Natural killer cell (primary cell): ENCODE measurements around the gene PALLD. TPM values are rescaled to one million over a fixed set of nuclear protein-coding genes. Genes with fewer than 3 reads are reported as not detected.

Experiments used
- ATAC-seq, 3 donors: fragments of 150-1000 bp in 2 of 3; fragments of 200-7000 bp in 1 of 3; cut with Tn5 transposase; 1 replicate in 1 of 3; 2 replicates in 2 of 3; pipeline ENCODE4 v1.10.0; 2021; ENCODE audit warnings: mild to moderate bottlenecking in 2 of 3, moderate library complexity in 2 of 3
- DNase-seq, 2 donors: peaks; one replicate each; pipeline versions ENCODE4 v3.0.0 to v3.0.0-alpha.2; 2013 to 2021; ENCODE audit warnings: mixed read lengths in 1 of 2
- H3K27ac ChIP-seq: one replicate; pipeline ENCODE4 v1.5.1; 2013; ENCODE audit warnings: mild to moderate bottlenecking, low read length
- H3K27me3 ChIP-seq: one replicate; pipeline ENCODE4 v1.6.1; 2013; ENCODE audit warnings: low read length; ENCODE audit not compliant: control insufficient read depth, insufficient read depth
- H3K36me3 ChIP-seq: one replicate; pipeline ENCODE4 v1.6.1; 2013; ENCODE audit warnings: low read length; ENCODE audit not compliant: control insufficient read depth, insufficient read depth
- H3K4me1 ChIP-seq: one replicate; pipeline ENCODE4 v1.6.1; 2013; ENCODE audit warnings: low read length; ENCODE audit not compliant: control insufficient read depth, insufficient read depth
- H3K4me3 ChIP-seq: one replicate; pipeline ENCODE4 v1.5.1; 2013; ENCODE audit warnings: low read length
- H3K9me3 ChIP-seq: one replicate; pipeline ENCODE4 v1.6.1; 2013; ENCODE audit warnings: low read length; ENCODE audit not compliant: control insufficient read depth, insufficient read depth
- H3K27ac Mint-ChIP-seq, 2 donors: one replicate each; pipeline ENCODE4 v1.8.0; 2022; ENCODE audit warnings: mild to moderate bottlenecking in 2 of 2, mixed read lengths in 2 of 2, moderate library complexity in 1 of 2
- H3K27me3 Mint-ChIP-seq, 2 donors: one replicate each; pipeline ENCODE4 v1.8.0; 2022; ENCODE audit warnings: low read depth in 2 of 2, mixed read lengths in 2 of 2
- H3K36me3 Mint-ChIP-seq: one replicate; pipeline ENCODE4 v1.8.0; 2022; ENCODE audit warnings: mixed read lengths
- H3K4me1 Mint-ChIP-seq, 2 donors: one replicate each; pipeline ENCODE4 v1.8.0; 2022; ENCODE audit warnings: mixed read lengths in 2 of 2
- H3K4me3 Mint-ChIP-seq: one replicate; pipeline ENCODE4 v1.8.0; 2022; ENCODE audit warnings: mild to moderate bottlenecking, moderate library complexity, mixed read lengths
- H3K9me3 Mint-ChIP-seq, 2 donors: one replicate each; pipeline ENCODE4 v1.8.0; 2022; ENCODE audit warnings: mixed read lengths in 2 of 2
- CTCF ChIP-seq: fragments of 200-600 bp; IDR thresholded peaks from one replicate; pipeline ENCODE4 v1.8.0; 2022; ENCODE audit warnings: antibody characterized with exemption
- WGBS: methylation state at CpG from one replicate; pipeline ENCODE4 v1.1.7; 2013; ENCODE audit warnings: missing lambda C conversion rate; ENCODE audit not compliant: insufficient coverage; 5-methylcytosine and 5-hydroxymethylcytosine counted together
- intact Hi-C: fragments of 100-400 bp; cut with micrococcal nuclease; formaldehyde crosslinking; loops from one replicate; pipeline ENCODE4 v1.14.2; 2022
- total RNA-seq, 4 donors: library from RNA; stranded (reverse); fragments of 120-200 nt in 1 of 4; gene quantifications; one replicate each; pipeline versions ENCODE4 v1.2.3 to v1.2.4, GENCODE V29; 2013 to 2022

Gene PALLD
- total RNA-seq, 3 donors from 2014 or later (not counting 1 experiment from before 2014, with no cell fraction given): 15.1 to 25.4 (median 22.8) TPM

DNA sequence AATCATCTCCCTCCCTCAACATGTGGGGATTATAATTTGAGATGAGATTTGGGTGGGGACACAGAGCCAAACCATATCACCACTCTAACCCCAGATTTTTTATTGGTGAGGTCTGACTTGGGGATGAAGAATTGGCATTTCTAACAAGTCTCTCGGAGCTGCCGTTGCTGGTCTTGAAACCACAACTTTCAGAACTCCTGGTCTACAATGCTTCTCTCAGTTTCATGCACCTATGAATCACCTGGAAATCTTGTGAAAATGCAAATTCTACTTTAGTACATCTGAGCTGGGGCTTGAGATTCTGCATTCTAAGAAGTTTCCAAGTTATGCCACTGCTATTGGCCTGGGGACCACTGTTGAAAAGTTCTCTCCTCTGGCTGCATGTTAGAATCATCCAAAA is 78.6 kb downstream of the PALLD start:
- H3K4me3 ChIP-seq: no peak overlapping the region
- no peak overlapping the region for H3K27ac ChIP-seq
- no peak for ATAC-seq
- TF ChIP-seq CTCF: no peak
- H3K27me3 ChIP-seq: no peaks in the 10 kb centered on the region
- Mint-ChIP-seq H3K4me3 (no peak overlapping the region), H3K27ac (no peak overlapping the region), H3K9me3 (no peaks in the 10 kb centered on the region), H3K36me3 (no peaks in the 10 kb centered on the region), H3K4me1 (no peaks in the 10 kb centered on the region), H3K27me3 (peaks cover 3 to 12% of the 10 kb centered on the region in 2 donors)
- no peaks in the 10 kb centered on the region for H3K4me1 ChIP-seq
- no peaks in the 10 kb centered on the region for H3K9me3 ChIP-seq
- no peak for DNase-seq
- H3K36me3 ChIP-seq: no peaks in the 10 kb centered on the region
- WGBS: 86% methylated on average over 2 of the region's 2 CpGs
- intact Hi-C loops: no loop called here

GRCh38 chr4:168577624-168578023 is 80.8 kb downstream of the PALLD start:
- intact Hi-C loops: no loop called here
- H3K27me3 ChIP-seq: no peaks in the 10 kb centered on the region
- no peak overlapping the region for H3K27ac ChIP-seq
- H3K4me1 ChIP-seq: no peaks in the 10 kb centered on the region
- WGBS: 87% methylated on average over 4 of the region's 5 CpGs
- no peaks in the 10 kb centered on the region for H3K36me3 ChIP-seq
- H3K4me3 ChIP-seq: no peak overlapping the region
- H3K4me1 Mint-ChIP-seq: no peaks in the 10 kb centered on the region
- H3K4me3 Mint-ChIP-seq: no peak overlapping the region
- no peak for ATAC-seq
- peaks cover 3 to 21% of the 10 kb centered on the region in 2 donors for H3K27me3 Mint-ChIP-seq
- no peaks in the 10 kb centered on the region for H3K9me3 ChIP-seq
- no peaks in the 10 kb centered on the region for H3K36me3 Mint-ChIP-seq
- no peaks in the 10 kb centered on the region for H3K9me3 Mint-ChIP-seq
- H3K27ac Mint-ChIP-seq: no peak overlapping the region
- no peak for DNase-seq
- no peak for TF ChIP-seq CTCF

DNA sequence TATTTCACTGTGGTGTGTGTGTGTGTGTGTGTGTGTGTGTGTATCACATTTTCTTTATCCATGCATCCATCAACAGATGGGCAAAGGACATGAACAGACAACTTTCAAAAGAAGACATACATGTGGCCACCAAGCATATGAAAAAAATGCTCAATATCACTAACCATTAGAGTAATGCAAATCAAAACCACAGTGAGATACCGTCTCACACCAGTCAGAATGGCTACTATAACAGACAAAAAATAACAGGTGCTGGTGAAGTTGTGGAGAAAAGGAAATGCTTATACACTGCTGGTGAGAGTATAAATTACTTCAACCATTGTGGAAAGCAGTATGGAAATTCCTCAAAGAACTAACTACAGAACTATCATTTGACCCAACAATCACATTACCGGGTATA is 83.4 kb downstream of the PALLD start:
- H3K4me3 ChIP-seq: no peak overlapping the region
- no peak overlapping the region for H3K27ac Mint-ChIP-seq
- DNase-seq: no peak
- no peak overlapping the region for H3K4me3 Mint-ChIP-seq
- ATAC-seq: no peak
- no peaks in the 10 kb centered on the region for H3K9me3 Mint-ChIP-seq
- H3K27ac ChIP-seq: no peak overlapping the region
- intact Hi-C loops: no loop called here
- peaks cover 3 to 21% of the 10 kb centered on the region in 2 donors for H3K27me3 Mint-ChIP-seq
- H3K27me3 ChIP-seq: peaks cover 2% of the 10 kb centered on the region
- WGBS: no CpG with 5 or more reads among the region's 2 CpGs
- TF ChIP-seq CTCF: no peak
- no peaks in the 10 kb centered on the region for H3K36me3 Mint-ChIP-seq
- no peaks in the 10 kb centered on the region for H3K9me3 ChIP-seq
- no peaks in the 10 kb centered on the region for H3K4me1 ChIP-seq
- no peaks in the 10 kb centered on the region for H3K36me3 ChIP-seq
- H3K4me1 Mint-ChIP-seq: no peaks in the 10 kb centered on the region

DNA sequence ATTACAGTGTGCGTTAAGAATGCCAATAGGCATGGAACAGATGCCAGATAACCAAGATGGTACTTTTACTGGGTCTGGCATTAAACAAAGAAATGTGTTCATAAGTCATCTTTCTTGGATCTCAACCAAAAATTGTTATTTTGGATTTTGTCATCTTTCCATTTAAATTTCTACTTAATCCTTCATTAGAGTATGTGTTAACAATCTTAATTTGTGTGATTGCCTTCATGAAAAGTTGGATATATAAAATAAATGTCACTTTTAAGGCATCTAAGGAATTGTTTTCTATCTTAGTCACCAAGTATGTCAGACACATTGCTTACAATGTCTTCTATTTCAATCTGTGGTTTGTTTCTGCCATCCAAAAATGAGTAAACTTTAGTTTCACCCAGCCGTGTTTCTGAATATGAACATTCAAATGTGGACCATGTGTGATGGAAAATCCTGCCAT is 87.5 kb downstream of the PALLD start:
- Mint-ChIP-seq H3K4me1 (no peaks in the 10 kb centered on the region), H3K27ac (no peak overlapping the region), H3K27me3 (peaks cover 0 to 27% of the 10 kb centered on the region in 2 donors), H3K4me3 (no peak overlapping the region), H3K36me3 (no peaks in the 10 kb centered on the region), H3K9me3 (no peaks in the 10 kb centered on the region)
- WGBS: 68% methylated on average over 2 of the region's 2 CpGs
- H3K9me3 ChIP-seq: no peaks in the 10 kb centered on the region
- no peaks in the 10 kb centered on the region for H3K4me1 ChIP-seq
- intact Hi-C loops: no loop called here
- H3K36me3 ChIP-seq: no peaks in the 10 kb centered on the region
- ATAC-seq (no peak), DNase-seq (no peak)
- no peak overlapping the region for H3K4me3 ChIP-seq
- TF ChIP-seq CTCF: no peak
- no peak overlapping the region for H3K27ac ChIP-seq
- H3K27me3 ChIP-seq: peaks cover 2% of the 10 kb centered on the region
